Stimulated activated CD8-positive, alpha-beta memory T cell treated with anti-CD3 and anti-CD28 coated beads, Interleukin-7, amount 100 ng/mL, for 24 hours (primary cell): ENCODE measurements around the gene PRMT5.
A peak's percentile ranks its signal among the peaks of the same experiment; 100 is the strongest.
"Not testable (repeated sequence)": the region's sequence is repeated elsewhere in the genome, so short reads cannot be mapped to it uniquely, and the experiment has no call there.

Source experiments
- DNase-seq: peaks from one replicate; pipeline ENCODE4 v3.0.0-alpha.2; 2020; ENCODE audit warnings: low read depth

The PRMT5 gene

GRCh38 chr14:22929104-22929960 lies at the start of gene PRMT5:
PRMT5 (minus strand) TSS chr14:22929376; CDS start chr14:22929361, 15 bp downstream.
- DNase-seq, result peak; percentile 92

DNA sequence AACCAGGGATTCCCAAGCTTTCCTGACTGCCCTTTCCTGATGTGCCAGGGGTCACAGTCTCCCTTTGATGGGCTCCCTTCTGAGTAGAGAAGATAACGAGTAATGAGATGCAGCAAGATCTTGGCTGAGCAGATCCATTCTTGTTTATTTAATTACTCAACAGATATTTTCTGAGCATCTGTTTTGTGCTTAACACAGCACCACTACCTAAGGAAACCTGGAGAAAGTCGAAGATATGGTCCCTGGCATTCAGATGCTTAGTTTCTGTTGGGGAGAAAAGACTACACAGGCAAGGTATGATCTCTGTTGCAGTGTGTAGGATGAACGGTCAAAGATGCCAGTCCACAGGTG lies 49.3 kb upstream of the PRMT5 start:
- DNase-seq, result no peak

- DNase-seq, result no peak
These were observed 48.7 kb upstream of the PRMT5 start for GRCh38 chr14:22977684-22978486.

DNA sequence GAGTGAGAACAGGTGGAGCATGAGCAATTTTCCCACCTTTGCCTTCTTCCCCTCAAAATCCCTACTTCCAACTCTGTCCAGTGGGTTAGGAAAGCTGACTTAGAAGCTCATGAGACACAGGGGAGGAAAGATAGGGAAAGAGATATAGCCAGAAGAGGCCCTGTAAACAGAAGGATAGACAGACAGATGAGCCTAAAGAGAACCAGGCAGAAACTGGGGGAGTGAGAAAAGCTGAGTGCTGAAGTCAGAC lies 48.2 kb upstream of the PRMT5 start:
- no peak for DNase-seq

DNA sequence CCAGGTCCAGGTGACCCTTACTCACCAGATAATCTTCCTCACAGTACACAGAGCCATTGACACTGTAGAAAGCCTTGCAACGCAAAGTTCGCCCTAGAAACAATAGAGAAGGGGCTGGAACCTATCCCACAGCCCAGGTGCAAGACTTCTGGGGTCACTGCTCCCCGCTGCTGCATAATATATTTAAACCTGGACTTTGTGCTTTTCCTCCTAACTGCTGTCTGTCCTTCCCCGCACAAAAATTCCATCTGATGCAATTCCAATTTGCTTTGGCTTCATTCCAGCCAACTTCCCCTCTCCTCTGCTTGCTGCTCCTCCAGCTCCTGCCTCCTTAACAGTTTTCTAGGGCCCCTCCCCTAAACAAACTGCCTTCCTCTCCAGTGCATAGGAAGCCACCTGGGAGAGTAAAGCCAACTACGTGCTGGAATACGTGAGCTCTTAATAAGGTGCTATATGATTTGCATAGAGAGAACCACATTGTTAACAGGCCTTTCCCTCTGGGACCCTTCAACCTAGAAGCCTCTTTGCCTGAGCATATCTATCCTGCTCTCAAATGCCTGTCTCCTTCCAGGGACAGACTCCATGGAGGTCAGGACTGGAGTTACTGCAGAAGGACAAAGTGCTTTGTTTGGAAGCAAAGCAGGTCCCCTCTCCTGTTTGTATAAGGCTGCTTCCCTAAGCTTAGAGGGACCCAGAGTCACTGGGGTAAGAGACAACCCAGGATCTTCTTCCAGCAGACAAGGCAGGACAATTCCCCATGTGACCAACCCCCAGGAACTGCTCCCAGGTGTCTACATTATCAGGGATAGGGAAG lies 47.7 kb upstream of the PRMT5 start:
- DNase-seq, result no peak

DNA sequence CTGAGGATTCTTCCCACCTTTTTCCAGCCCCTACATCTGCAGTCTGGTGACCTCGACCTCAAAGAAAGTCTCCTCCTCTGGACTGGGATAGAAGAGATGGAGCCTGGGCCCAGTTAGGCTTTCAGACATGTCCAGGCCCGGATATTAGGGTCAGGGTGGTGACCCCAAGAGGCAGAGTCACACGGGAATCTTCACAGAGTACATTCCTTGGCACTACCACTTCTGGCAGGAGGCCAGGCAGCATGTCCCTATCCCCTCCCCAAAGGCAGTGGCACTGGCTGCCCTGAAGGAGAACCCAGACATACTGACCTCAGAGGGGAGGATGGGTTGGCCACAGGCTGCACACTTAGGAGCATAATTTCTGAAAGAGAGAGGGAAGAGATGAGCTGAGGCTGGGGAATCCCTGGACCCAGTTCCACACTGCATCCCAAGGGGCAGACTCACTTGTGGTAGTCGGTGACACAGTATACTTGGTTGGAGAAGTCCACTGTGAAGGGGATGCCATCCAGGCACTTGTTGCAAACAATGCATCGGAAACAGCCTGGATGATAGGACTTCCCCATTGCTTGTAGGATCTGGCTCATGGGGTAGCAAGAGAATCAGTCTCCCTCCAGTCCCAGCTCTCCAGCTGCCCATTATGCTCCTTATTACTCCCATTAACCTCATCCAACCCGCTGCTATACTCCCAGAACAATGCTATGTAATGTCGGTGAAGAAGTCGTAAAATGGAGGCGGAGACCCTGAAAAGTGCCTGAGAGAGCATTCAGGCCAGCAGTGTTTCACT lies 45.5 kb upstream of the PRMT5 start:
- no peak for DNase-seq

DNA sequence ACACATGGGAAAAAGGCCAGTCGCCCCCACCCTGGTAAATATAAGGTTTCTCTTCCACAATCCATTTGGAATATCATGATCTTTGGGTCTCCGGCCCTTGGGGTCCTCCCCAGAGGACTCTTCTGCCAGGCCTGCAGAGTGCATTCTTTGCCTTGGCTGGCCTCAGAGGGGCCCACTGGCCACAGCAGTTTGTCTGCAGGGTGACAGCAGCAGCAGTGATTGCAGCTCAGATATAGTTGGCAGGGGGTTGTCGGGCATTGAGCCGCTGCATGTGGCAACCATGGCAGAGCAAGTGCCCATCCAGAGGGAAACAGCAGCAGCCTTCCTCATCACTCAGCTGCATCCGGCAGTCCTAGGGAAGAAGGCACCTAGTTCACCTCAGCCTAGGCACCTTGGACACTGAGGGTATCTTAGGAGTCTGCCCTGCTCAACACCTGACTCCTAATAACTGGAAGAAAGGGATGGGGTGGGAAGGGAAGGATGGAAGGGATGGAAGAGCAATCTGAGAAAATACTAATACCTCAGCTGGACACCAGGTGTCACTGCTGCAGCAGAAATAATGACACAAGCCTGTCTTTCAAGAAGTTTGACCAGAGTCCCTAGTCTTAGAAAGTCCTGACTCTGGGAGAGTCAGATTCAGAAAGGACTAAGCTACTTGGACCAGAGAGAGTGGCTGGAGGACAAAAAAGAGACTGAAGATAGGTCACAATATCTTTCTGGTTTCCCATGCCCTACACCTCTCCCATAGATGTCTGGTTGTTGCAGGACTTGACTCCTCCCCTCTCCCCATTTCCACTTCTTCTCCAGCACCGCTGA lies 44.2 kb upstream of the PRMT5 start:
- DNase-seq, result no peak

GRCh38 chr14:22972313-22972930 lies 43.2 kb upstream of the PRMT5 start:
- no peak for DNase-seq

GRCh38 chr14:22971152-22971551 lies 42.0 kb upstream of the PRMT5 start:
- DNase-seq, result no peak

DNA sequence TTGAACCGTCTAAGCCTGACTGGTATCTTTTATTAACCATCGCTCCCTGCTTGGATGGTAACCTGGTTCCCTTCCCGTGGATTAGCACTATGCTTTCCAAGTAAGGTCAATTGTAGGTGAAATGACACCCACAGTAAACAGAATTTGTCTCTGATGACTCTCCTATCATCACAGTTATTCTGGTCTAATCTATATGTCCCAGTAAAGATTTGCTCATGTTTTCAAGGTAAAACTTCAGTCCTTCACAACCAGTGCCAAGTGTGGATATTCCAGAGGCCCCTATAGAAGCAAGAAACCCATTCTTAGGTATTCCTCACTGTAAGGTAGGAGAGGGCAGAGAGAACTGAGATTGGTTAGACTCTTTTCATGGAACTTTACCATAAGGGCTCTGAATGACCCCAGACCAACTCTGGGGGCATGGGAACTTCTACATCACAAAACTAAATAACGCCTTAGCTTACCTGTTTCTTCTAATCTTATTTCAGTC lies 37.6 kb upstream of the PRMT5 start:
- DNase-seq, result no peak

DNA sequence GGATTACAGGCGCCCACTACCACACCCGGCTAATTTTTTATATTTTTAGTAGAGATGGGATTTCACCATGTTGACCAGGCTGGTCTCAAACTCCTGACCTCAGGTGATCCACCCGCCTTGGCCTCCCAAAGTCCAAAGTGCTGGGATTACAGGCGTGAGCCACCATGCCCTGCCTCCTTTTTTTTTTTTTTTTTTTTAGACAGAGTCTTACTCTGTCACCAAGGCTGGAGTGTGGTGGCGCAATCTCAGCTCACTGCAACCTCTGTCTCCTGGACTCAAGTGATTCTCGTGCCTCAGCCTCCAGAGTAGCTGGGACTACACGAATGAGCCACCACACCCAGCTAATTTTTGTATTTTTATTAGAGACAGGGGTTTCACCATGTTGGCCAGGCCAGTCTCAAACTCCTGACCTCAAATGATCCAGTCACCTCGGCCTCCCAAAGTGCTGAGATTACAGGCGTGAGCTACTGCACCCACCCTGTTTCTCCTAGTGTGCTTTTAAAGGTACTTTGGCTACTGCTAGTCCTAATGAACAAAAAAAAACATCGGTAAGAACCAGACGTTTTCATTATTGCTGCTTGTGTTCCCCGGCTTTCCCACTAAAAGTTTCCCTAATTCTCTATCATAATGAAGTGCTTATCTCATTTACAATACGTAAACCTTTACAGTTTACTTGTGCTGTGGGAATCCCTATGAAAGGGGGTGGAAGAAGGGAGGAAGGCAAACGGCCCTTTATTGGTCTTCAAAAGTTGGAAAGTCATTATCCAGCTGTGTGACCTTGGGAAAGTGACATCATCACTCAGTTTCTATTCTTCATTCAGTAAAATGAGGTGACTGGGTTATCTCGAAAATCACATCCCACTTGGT lies 37.0 kb upstream of the PRMT5 start:
- DNase-seq, result not testable (repeated sequence)

GRCh38 chr14:22962061-22962676 lies 33.0 kb upstream of the PRMT5 start:
- no peak for DNase-seq

- DNase-seq, result no peak
These were observed 26.8 kb upstream of the PRMT5 start for GRCh38 chr14:22955702-22956569.

- DNase-seq, result no peak
These were observed 23.2 kb upstream of the PRMT5 start for GRCh38 chr14:22952418-22952817.

DNA sequence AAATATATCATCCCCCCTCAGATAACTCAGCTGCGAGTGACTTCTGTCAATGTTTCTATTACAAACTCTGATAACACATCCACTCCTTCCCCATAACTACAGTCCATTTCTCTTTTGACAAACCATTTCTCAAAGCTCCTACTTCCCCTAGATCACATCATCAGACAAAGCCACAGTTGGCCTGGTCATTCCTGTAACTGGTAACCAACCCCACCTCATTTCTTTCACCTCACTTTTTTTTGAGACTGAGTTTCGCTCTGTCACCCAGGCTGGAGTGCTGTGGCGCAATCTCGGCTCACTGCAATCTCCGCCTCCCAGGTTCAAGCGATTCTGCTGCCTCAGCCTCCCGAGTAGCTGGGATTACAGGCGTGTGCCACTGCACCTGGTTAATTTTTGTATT lies 22.6 kb upstream of the PRMT5 start:
- not testable (repeated sequence) for DNase-seq

DNA sequence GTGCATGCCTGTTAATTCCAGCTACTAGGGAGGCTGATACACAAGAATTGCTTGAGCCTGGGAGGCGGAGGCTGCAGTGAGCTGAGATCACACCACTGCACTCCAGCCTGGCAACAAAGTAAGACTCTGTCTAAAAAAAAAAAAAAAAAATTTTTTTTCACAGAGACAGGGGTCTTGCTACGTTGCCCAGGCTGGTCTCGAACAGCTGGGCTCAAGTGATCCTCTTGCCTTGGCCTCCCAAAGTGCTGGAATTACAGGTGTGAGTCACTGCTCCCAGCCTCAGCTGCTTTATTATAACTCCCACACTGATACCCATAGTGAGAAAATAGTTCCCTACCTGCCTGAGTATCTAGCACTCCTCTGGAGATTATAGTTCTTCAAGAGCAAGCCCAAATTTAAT lies 16.5 kb upstream of the PRMT5 start:
- no peak for DNase-seq

DNA sequence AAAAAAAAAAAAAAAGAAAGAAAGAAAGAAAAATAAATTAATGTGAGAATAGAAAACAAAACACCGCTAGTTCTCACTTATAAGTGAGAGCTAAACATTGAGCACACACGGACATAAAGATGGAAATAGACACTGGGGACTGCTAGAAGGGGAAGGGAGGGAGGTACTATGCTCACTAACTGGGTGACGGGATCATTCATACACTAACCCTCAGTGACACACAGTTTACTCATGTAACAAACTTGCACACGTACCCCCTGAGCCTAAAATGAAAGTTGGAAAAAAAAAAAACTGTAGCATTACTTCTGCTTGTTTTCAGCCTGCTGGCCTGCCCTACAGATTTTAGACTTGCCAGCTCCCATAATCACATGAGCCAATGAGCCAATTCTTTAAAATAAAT lies 10.5 kb upstream of the PRMT5 start:
- DNase-seq, result no peak

DNA sequence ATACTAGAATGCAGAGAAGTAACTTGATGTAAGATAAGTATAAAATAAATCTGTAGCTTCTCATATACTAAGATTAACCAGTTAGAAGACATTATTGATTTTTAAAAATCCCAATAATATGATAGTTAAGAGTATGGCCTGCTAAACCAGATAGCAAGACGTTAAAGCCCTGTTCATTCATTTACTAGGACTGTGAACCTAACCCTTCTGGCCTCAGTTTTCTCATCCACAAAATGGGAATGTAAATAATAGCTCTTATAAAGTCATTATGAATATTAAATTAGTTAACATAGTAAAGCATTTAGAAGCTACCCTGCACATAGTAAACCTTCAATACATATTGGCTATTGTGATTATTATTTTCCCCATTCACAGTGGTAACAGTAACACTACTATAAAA lies 6.0 kb upstream of the PRMT5 start:
- DNase-seq, result no peak
